ENCODE measurements around the gene SURF2. TPM values are rescaled to one million over a fixed set of nuclear protein-coding genes. Genes with fewer than 3 reads are reported as not detected.

Gene SURF2
- total and polyA plus RNA-seq, 2 donors (not counting 3 experiments of a cell fraction or from before 2014, with no cell fraction given) = 10.6 to 14.2 TPM

GRCh38 chr9:133351908-133352634, 4.3 kb upstream of the SURF2 start:
- ChIA-PET CTCF (no interaction called here), POLR2A (interaction anchor here (1.6 kb wide), 1 partner anchor 10 kb away, joined by 3 read pairs; no protein-coding TSS in a partner anchor)
- H3K9ac ChIP-seq (replicated peaks; ENCODE audit: extremely low read depth, insufficient read depth, low read length) = no peak overlapping the region
- H3K79me2 ChIP-seq (ENCODE audit: control insufficient read depth, insufficient read depth, low read length) = peaks cover 28% of the 10 kb centered on the region
- dilution Hi-C loops (cut with MboI; ENCODE audit: extremely low pct_ligation_motif_present, low sequenced_read_pairs) = no loop called here
- intact Hi-C loops (cut with micrococcal nuclease) = no loop called here
- peaks cover 15 to 28% of the 10 kb centered on the region in 2 experiments for H3K36me3 ChIP-seq (ENCODE audit: control insufficient read depth in 2 of 2, extremely low read depth in 1 of 2, insufficient read depth in 2 of 2, low read length in 2 of 2)
- BruUV-seq (replicated peaks) = no TSS peak
- no peak overlapping the region for H3K4me3 ChIP-seq (replicated peaks in 1 of 3; ENCODE audit: insufficient read depth in 1 of 3, low read depth in 1 of 3, low read length in 3 of 3)
- peaks cover 21% of the 10 kb centered on the region for H3K4me1 ChIP-seq (ENCODE audit: control insufficient read depth, extremely low read depth, insufficient read depth, low read length)
- H3K9me3 ChIP-seq (replicated peaks; ENCODE audit: control insufficient read depth, insufficient read depth, low read length) = no peaks in the 10 kb centered on the region
- no peaks in the 10 kb centered on the region for H3K9me1 ChIP-seq (replicated peaks; ENCODE audit: control insufficient read depth, extremely low read depth, insufficient read depth, low read length)
- H2AFZ ChIP-seq (ENCODE audit: low read depth, low read length) = no peak overlapping the region
- H3K27ac ChIP-seq (ENCODE audit: insufficient read depth, low read depth, low read length) = no peak overlapping the region
- FAIRE-seq = peak; percentile 85
- no peaks in the 10 kb centered on the region for H3K27me3 ChIP-seq (ENCODE audit: control insufficient read depth in 2 of 2, insufficient read depth in 2 of 2, low read length in 2 of 2)
- no peaks in the 10 kb centered on the region for H4K20me1 ChIP-seq (replicated peaks; ENCODE audit: control insufficient read depth, extremely low read depth, insufficient read depth, low read length)
- H3K4me2 ChIP-seq (ENCODE audit: insufficient read depth, low read length) = no peak overlapping the region
- TF ChIP-seq, protein P1, sequence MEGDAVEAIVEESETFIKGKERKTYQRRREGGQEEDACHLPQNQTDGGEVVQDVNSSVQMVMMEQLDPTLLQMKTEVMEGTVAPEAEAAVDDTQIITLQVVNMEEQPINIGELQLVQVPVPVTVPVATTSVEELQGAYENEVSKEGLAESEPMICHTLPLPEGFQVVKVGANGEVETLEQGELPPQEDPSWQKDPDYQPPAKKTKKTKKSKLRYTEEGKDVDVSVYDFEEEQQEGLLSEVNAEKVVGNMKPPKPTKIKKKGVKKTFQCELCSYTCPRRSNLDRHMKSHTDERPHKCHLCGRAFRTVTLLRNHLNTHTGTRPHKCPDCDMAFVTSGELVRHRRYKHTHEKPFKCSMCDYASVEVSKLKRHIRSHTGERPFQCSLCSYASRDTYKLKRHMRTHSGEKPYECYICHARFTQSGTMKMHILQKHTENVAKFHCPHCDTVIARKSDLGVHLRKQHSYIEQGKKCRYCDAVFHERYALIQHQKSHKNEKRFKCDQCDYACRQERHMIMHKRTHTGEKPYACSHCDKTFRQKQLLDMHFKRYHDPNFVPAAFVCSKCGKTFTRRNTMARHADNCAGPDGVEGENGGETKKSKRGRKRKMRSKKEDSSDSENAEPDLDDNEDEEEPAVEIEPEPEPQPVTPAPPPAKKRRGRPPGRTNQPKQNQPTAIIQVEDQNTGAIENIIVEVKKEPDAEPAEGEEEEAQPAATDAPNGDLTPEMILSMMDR (IDR thresholded peaks at IDR 0.05; ENCODE audit: extremely low read depth in 1 of 2, insufficient read depth in 1 of 2, low read depth in 1 of 2, low read length in 2 of 2) = peak; percentile 49 to 65
- TF ChIP-seq POLR2A (IDR thresholded peaks at IDR 0.05; ENCODE audit: low read depth, low read length) (peak; percentile 82), POLR2AphosphoS5 (IDR thresholded peaks at IDR 0.05; ENCODE audit: insufficient read depth, low read depth, low read length) (peak; percentile 38), FOS (IDR thresholded peaks at IDR 0.05; ENCODE audit: borderline replicate concordance, insufficient read depth, low read length) (no peak)
- DNase-seq (ENCODE audit: low read depth, low spot score) = peak; percentile 48
